ENCODE measurements around the gene AGMAT. TPM values are rescaled to one million over a fixed set of nuclear protein-coding genes. Genes with fewer than 3 reads are reported as not detected.

AGMAT gene
- total RNA-seq, 2 experiments from 2014 or later, result 3.8 to 4.6 TPM

DNA sequence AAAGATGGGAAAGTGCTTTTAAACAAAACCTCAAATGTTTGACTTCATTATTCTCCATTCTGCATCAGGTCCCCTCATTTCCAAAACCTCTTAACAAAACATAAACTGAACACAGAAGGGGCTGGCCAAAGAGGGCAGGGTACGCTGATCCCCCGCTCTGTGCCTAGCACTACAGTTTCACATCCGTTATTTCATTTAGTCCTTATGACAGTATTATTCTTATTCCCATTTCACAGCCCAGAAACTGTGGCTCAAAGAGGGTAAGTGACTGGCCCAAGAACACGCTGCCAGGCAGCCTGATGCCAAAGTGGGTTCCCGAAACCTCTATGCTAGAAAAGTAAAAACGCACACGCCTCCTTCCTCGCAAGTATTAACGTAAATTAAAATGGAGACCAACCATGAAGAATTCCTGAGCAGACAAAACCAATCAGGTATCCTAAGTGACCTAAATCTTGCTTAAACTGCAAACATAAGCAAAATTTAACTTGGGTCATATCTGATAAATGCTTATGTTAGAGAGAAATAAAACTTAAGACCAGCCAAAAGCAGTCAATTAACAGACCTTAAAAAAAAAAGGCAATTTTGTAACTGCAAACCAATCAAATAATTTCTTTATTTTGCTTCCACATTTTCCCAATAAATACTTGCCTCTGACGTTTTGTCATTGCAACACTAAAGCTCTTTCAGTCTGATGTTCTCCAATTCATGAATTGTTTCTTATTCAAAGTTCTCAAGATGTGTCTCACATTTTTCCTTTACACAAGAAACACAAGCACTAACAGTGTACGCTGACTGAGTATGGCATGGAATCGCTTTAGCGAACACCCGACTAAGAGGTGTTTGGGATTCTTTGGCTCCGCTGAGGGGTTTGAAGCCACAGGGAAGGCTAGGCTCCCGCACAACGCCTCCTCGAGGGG, 61.5 kb downstream of the AGMAT start:
- peaks cover 18% of the 10 kb centered on the region for H3K36me3 Mint-ChIP-seq (ENCODE audit: low read depth)
- ATAC-seq (ENCODE audit: poor library complexity) (no peak), DNase-seq (peak in 2 of 14 experiments; percentile 10 to 37)
- intact Hi-C loops (cut with DNase I, micrococcal nuclease), result loop anchor here (2.0 to 10.0 kb wide), 3 partner anchors 115 to 1381 kb away; partner anchors contain the start of genes CPLANE2 (in 1 of the 2) and EFHD2 (in 1 of the 2)
- H3K27ac Mint-ChIP-seq, result peak overlapping the region; percentile 100
- peak overlapping the region; percentile 56 for H3K4me3 ChIP-seq (ENCODE audit: low read length)
- no peaks in the 10 kb centered on the region for H3K9me3 Mint-ChIP-seq
- ChIA-PET POLR2A (interaction anchor here (0.6 to 1.0 kb wide), 5 partner anchors 80 to 380 kb away, joined by 3 to 4 read pairs (median 3); partner anchors contain the start of genes CTRC and SPEN), CTCF (no interaction called here)
- no peaks in the 10 kb centered on the region for H3K27me3 ChIP-seq (ENCODE audit: control insufficient read depth in 1 of 2, insufficient read depth in 2 of 2, low read length in 2 of 2)
- H3K4me1 Mint-ChIP-seq (ENCODE audit: low read depth), result peaks cover 61% of the 10 kb centered on the region
- H3K4me1 ChIP-seq (ENCODE audit: insufficient read depth, low read length), result peaks cover 47% of the 10 kb centered on the region
- TF ChIP-seq, protein P1, sequence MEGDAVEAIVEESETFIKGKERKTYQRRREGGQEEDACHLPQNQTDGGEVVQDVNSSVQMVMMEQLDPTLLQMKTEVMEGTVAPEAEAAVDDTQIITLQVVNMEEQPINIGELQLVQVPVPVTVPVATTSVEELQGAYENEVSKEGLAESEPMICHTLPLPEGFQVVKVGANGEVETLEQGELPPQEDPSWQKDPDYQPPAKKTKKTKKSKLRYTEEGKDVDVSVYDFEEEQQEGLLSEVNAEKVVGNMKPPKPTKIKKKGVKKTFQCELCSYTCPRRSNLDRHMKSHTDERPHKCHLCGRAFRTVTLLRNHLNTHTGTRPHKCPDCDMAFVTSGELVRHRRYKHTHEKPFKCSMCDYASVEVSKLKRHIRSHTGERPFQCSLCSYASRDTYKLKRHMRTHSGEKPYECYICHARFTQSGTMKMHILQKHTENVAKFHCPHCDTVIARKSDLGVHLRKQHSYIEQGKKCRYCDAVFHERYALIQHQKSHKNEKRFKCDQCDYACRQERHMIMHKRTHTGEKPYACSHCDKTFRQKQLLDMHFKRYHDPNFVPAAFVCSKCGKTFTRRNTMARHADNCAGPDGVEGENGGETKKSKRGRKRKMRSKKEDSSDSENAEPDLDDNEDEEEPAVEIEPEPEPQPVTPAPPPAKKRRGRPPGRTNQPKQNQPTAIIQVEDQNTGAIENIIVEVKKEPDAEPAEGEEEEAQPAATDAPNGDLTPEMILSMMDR (IDR thresholded peaks at IDR 0.05), result no peak
- peak overlapping the region; percentile 96 for H3K4me3 Mint-ChIP-seq
- no peaks in the 10 kb centered on the region for H3K27me3 Mint-ChIP-seq
- H3K9me3 ChIP-seq (ENCODE audit: control insufficient read depth in 1 of 2, insufficient read depth in 1 of 2, low read length in 2 of 2), result no peaks in the 10 kb centered on the region
- peak overlapping the region; percentile 56 to 94 for H3K27ac ChIP-seq (ENCODE audit: low read depth in 1 of 2, low read length in 2 of 2)
- no peaks in the 10 kb centered on the region for H3K36me3 ChIP-seq (ENCODE audit: insufficient read depth, low read length)

DNA sequence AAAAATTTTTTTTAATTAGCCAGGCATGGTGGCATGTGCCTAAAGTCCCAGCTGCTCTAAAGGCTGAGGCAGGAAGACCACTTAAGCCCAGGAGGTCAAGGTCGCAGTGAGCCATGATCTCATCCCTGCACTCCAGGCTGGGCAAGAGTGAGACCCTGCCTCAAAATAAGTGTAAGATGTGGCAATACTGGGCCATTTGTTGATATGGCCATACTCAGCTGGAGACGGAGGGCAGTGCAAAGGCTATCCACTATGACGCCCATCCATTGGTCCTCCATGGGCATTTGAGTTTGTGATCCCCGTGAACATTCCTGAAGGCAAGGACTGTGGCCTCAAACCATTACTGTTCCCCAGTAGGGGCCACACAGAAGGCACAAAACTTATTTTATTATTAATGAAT, 62.3 kb downstream of the AGMAT start:
- peaks cover 24% of the 10 kb centered on the region for H3K36me3 Mint-ChIP-seq (ENCODE audit: low read depth)
- Histone ChIP-seq H3K4me1 (ENCODE audit: insufficient read depth, low read length) (peaks cover 40% of the 10 kb centered on the region), H3K4me3 (ENCODE audit: low read length) (no peak overlapping the region), H3K27me3 (ENCODE audit: control insufficient read depth in 1 of 2, insufficient read depth in 2 of 2, low read length in 2 of 2) (no peaks in the 10 kb centered on the region), H3K36me3 (ENCODE audit: insufficient read depth, low read length) (peaks cover 5% of the 10 kb centered on the region), H3K27ac (ENCODE audit: low read depth in 1 of 2, low read length in 2 of 2) (no peak overlapping the region), H3K9me3 (ENCODE audit: control insufficient read depth in 1 of 2, insufficient read depth in 1 of 2, low read length in 2 of 2) (no peaks in the 10 kb centered on the region)
- H3K27ac Mint-ChIP-seq, result peak overlapping the region; percentile 100
- CTCF ChIA-PET, result no interaction called here
- TF ChIP-seq, protein P1 (IDR thresholded peaks at IDR 0.05), result no peak
- peaks cover 54% of the 10 kb centered on the region for H3K4me1 Mint-ChIP-seq (ENCODE audit: low read depth)
- POLR2A ChIA-PET, result no interaction called here
- H3K27me3 Mint-ChIP-seq, result no peaks in the 10 kb centered on the region
- DNase-seq (peak in 1 of 14 experiments; percentile 35), ATAC-seq (ENCODE audit: poor library complexity) (no peak)
- H3K9me3 Mint-ChIP-seq, result no peaks in the 10 kb centered on the region
- H3K4me3 Mint-ChIP-seq, result peak overlapping the region; percentile 96
- intact Hi-C loops (cut with DNase I, micrococcal nuclease), result loop anchor here (5.0 to 10.0 kb wide), 2 partner anchors 715 to 1382 kb away; partner anchors contain the start of gene CPLANE2 (in 1 of the 2)

Other genes with a start within 250 kb of the AGMAT start
- gene EFHD2, start 175.2 kb downstream of the AGMAT start, total RNA-seq, result 10 to 100 TPM; 79.1 to 80.9 TPM
- 1 to 10 TPM in 1 of 2 experiments, under 1 TPM in 1; 0.41 to 1.2 TPM for gene CTRC, start 146.6 kb downstream of the AGMAT start, total RNA-seq
- gene CELA2A, start 128.3 kb downstream of the AGMAT start, total RNA-seq, result not detected
- gene CELA2B, start 108.9 kb downstream of the AGMAT start, total RNA-seq, result not detected
- 10 to 100 TPM; 15.7 to 18.0 TPM for gene CASP9, start 60.8 kb downstream of the AGMAT start, total RNA-seq
- 10 to 100 TPM in 1 of 2 experiments, 1 to 10 TPM in 1; 8.2 to 10.4 TPM for gene DNAJC16, start 58.2 kb downstream of the AGMAT start, total RNA-seq
- gene DDI2, start 32.4 kb upstream of the AGMAT start, total RNA-seq, result 10 to 100 TPM; 24.2 to 29.9 TPM
- 10 to 100 TPM; 77.5 to 82.0 TPM for gene PLEKHM2, start 99.3 kb upstream of the AGMAT start, total RNA-seq
- 1 to 10 TPM; 1.9 to 2.8 TPM for gene SLC25A34, start 151.2 kb upstream of the AGMAT start, total RNA-seq
- gene TMEM82, start 157.4 kb upstream of the AGMAT start, total RNA-seq, result not detected
- under 1 TPM in 1 of 2 experiments, not detected in 1; 0.50 TPM for gene FBLIM1, start 173.7 kb upstream of the AGMAT start, total RNA-seq
- under 1 TPM; 0.25 to 0.69 TPM for gene UQCRHL, start 222.6 kb upstream of the AGMAT start, total RNA-seq